Measurements from ENCODE around the gene PTPRO. TPM values are rescaled to one million over a fixed set of nuclear protein-coding genes. Genes with fewer than 3 reads are reported as not detected.

PTPRO gene
- total RNA-seq, 1 donor, result under 0.01 TPM

GRCh38 chr12:15632708-15633107 is 310.4 kb downstream of the PTPRO start:
- no peak for DNase-seq (ENCODE audit: low read depth)
- TF ChIP-seq CTCF (IDR thresholded peaks at IDR 0.05; ENCODE audit: insufficient read depth, low read depth, low read length), result no peak
- no peak overlapping the region for H3K4me3 ChIP-seq (ENCODE audit: low read depth, low read length)

GRCh38 chr12:15633201-15633600 is 310.9 kb downstream of the PTPRO start:
- peak; percentile 51 for DNase-seq (ENCODE audit: low read depth)
- no peak for TF ChIP-seq CTCF (IDR thresholded peaks at IDR 0.05; ENCODE audit: insufficient read depth, low read depth, low read length)
- H3K4me3 ChIP-seq (ENCODE audit: low read depth, low read length), result no peak overlapping the region

GRCh38 chr12:15634010-15634683 is 311.8 kb downstream of the PTPRO start:
- peak; percentile 81 for DNase-seq (ENCODE audit: low read depth)
- TF ChIP-seq CTCF (IDR thresholded peaks at IDR 0.05; ENCODE audit: insufficient read depth, low read depth, low read length), result no peak
- no peak overlapping the region for H3K4me3 ChIP-seq (ENCODE audit: low read depth, low read length)

GRCh38 chr12:15636060-15636890 is 314.0 kb downstream of the PTPRO start:
- TF ChIP-seq CTCF (IDR thresholded peaks at IDR 0.05; ENCODE audit: insufficient read depth, low read depth, low read length), result no peak
- no peak overlapping the region for H3K4me3 ChIP-seq (ENCODE audit: low read depth, low read length)
- DNase-seq (ENCODE audit: low read depth), result no peak

GRCh38 chr12:15638231-15638630 is 315.9 kb downstream of the PTPRO start:
- peak; percentile 89 for DNase-seq (ENCODE audit: low read depth)
- no peak for TF ChIP-seq CTCF (IDR thresholded peaks at IDR 0.05; ENCODE audit: insufficient read depth, low read depth, low read length)
- no peak overlapping the region for H3K4me3 ChIP-seq (ENCODE audit: low read depth, low read length)

- DNase-seq (ENCODE audit: low read depth), result peak; percentile 64
- H3K4me3 ChIP-seq (ENCODE audit: low read depth, low read length), result no peak overlapping the region
- no peak for TF ChIP-seq CTCF (IDR thresholded peaks at IDR 0.05; ENCODE audit: insufficient read depth, low read depth, low read length)
Observed at GRCh38 chr12:15644700-15645099, 322.4 kb downstream of the PTPRO start.

All from fibroblast of villous mesenchyme (primary cell).